Measurements from ENCODE around the gene LUC7L.

Gene LUC7L

GRCh38 chr16:228852-229730, at the start of gene LUC7L:
LUC7L (minus strand) TSS chr16:229449; CDS start chr16:229339, 110 bp downstream.
- Histone ChIP-seq H2AFZ (ENCODE audit: low read length) (peak within 1 kb of the TSS; percentile 97), H3K9ac (ENCODE audit: low read length) (peak within 1 kb of the TSS; percentile 95), H3K27me3 (ENCODE audit: insufficient read depth, low read length) (no peaks in the 10 kb centered on the region), H3K4me2 (ENCODE audit: low read length) (peak within 1 kb of the TSS; percentile 83), H3K4me1 (ENCODE audit: insufficient read depth, low read length, severe bottlenecking) (peaks cover 30% of the 10 kb centered on the region), H3K9me3 (ENCODE audit: low read length) (no peaks in the 10 kb centered on the region), H3K36me3 (ENCODE audit: insufficient read depth, low read length) (peaks cover 40% of the 10 kb centered on the region), H3K79me2 (ENCODE audit: insufficient read depth, low read length) (peaks cover 32% of the 10 kb centered on the region), H3K4me3 (ENCODE audit: low read depth, low read length, poor library complexity, severe bottlenecking) (peak within 1 kb of the TSS; percentile 93), H3F3A (ENCODE audit: insufficient read depth, low read length) (no peaks in the 10 kb centered on the region), H3K9me2 (ENCODE audit: low read depth, low read length) (no peaks in the 10 kb centered on the region), H3K27ac (ENCODE audit: low read depth, low read length, poor library complexity, severe bottlenecking) (peak within 1 kb of the TSS; percentile 26), H4K20me1 (ENCODE audit: insufficient read depth, low read length) (no peaks in the 10 kb centered on the region)
- no peak for TF ChIP-seq EZH2 (IDR thresholded peaks at IDR 0.05; ENCODE audit: borderline replicate concordance, low read length)
- TF ChIP-seq CTCF (IDR thresholded peaks at IDR 0.05; ENCODE audit: low read length): no peak

DNA sequence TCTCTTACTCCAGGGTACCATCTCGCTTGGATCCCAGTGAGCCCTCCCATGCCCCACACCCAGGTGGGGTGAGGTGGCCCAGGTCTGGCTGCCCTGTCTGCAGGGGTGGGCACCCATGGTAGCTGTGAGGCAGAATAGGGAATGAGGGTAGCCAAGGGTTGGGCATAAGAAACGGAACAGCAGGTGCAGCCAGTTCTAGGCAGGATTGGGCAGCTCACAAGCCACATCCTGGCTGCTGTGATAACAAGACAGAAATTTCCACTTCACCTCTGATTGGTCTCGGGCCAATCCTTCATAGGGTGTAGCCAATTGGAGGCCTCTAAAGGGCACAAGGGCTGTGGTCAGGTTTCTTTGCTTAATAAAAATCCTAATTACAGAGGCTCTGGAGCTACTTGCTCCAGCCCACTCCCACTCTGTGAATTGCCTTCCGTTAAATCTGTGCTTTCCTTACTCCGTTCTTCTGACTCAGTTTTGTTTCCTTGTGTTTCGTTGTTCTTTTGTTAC, 49.7 kb upstream of the LUC7L start:
- H3K27me3 ChIP-seq (ENCODE audit: insufficient read depth, low read length): peaks cover 3% of the 10 kb centered on the region; the same call in 1 of the 2 replicates
- H3K27ac ChIP-seq (ENCODE audit: low read depth, low read length, poor library complexity, severe bottlenecking): no peak overlapping the region
- H3F3A ChIP-seq (ENCODE audit: insufficient read depth, low read length): no peaks in the 10 kb centered on the region
- H3K4me1 ChIP-seq (ENCODE audit: insufficient read depth, low read length, severe bottlenecking): peaks cover 6% of the 10 kb centered on the region
- H4K20me1 ChIP-seq (ENCODE audit: insufficient read depth, low read length): no peaks in the 10 kb centered on the region
- no peaks in the 10 kb centered on the region for H3K9me2 ChIP-seq (ENCODE audit: low read depth, low read length)
- H3K79me2 ChIP-seq (ENCODE audit: insufficient read depth, low read length): no peaks in the 10 kb centered on the region
- TF ChIP-seq CTCF (IDR thresholded peaks at IDR 0.05; ENCODE audit: low read length): no peak
- TF ChIP-seq EZH2 (IDR thresholded peaks at IDR 0.05; ENCODE audit: borderline replicate concordance, low read length): no peak
- H3K4me2 ChIP-seq (ENCODE audit: low read length): no peak overlapping the region
- no peaks in the 10 kb centered on the region for H3K36me3 ChIP-seq (ENCODE audit: insufficient read depth, low read length)
- H3K9me3 ChIP-seq (ENCODE audit: low read length): no peaks in the 10 kb centered on the region
- no peak overlapping the region for H3K9ac ChIP-seq (ENCODE audit: low read length)
- H3K4me3 ChIP-seq (ENCODE audit: low read depth, low read length, poor library complexity, severe bottlenecking): no peak overlapping the region
- H2AFZ ChIP-seq (ENCODE audit: low read length): no peak overlapping the region

- Histone ChIP-seq H3K4me2 (ENCODE audit: low read length) (no peak overlapping the region), H3K4me3 (ENCODE audit: low read depth, low read length, poor library complexity, severe bottlenecking) (no peak overlapping the region), H2AFZ (ENCODE audit: low read length) (no peak overlapping the region), H3K27me3 (ENCODE audit: insufficient read depth, low read length) (peaks cover 3% of the 10 kb centered on the region; the same call in 1 of the 2 replicates), H3K36me3 (ENCODE audit: insufficient read depth, low read length) (no peaks in the 10 kb centered on the region), H3K9me2 (ENCODE audit: low read depth, low read length) (no peaks in the 10 kb centered on the region), H3K79me2 (ENCODE audit: insufficient read depth, low read length) (no peaks in the 10 kb centered on the region), H3F3A (ENCODE audit: insufficient read depth, low read length) (no peaks in the 10 kb centered on the region), H4K20me1 (ENCODE audit: insufficient read depth, low read length) (no peaks in the 10 kb centered on the region), H3K4me1 (ENCODE audit: insufficient read depth, low read length, severe bottlenecking) (peaks cover 9% of the 10 kb centered on the region), H3K27ac (ENCODE audit: low read depth, low read length, poor library complexity, severe bottlenecking) (no peak overlapping the region), H3K9ac (ENCODE audit: low read length) (no peak overlapping the region), H3K9me3 (ENCODE audit: low read length) (no peaks in the 10 kb centered on the region)
- TF ChIP-seq CTCF (IDR thresholded peaks at IDR 0.05; ENCODE audit: low read length) (no peak), EZH2 (IDR thresholded peaks at IDR 0.05; ENCODE audit: borderline replicate concordance, low read length) (no peak)
Observed at GRCh38 chr16:276426-277077, 47.3 kb upstream of the LUC7L start.

Measured in OCI-LY1 (cell line).